ENCODE data around the gene NOM1.
"Not testable (repeated sequence)": the region's sequence is repeated elsewhere in the genome, so short reads cannot be mapped to it uniquely, and the experiment has no call there.

NOM1 gene

DNA sequence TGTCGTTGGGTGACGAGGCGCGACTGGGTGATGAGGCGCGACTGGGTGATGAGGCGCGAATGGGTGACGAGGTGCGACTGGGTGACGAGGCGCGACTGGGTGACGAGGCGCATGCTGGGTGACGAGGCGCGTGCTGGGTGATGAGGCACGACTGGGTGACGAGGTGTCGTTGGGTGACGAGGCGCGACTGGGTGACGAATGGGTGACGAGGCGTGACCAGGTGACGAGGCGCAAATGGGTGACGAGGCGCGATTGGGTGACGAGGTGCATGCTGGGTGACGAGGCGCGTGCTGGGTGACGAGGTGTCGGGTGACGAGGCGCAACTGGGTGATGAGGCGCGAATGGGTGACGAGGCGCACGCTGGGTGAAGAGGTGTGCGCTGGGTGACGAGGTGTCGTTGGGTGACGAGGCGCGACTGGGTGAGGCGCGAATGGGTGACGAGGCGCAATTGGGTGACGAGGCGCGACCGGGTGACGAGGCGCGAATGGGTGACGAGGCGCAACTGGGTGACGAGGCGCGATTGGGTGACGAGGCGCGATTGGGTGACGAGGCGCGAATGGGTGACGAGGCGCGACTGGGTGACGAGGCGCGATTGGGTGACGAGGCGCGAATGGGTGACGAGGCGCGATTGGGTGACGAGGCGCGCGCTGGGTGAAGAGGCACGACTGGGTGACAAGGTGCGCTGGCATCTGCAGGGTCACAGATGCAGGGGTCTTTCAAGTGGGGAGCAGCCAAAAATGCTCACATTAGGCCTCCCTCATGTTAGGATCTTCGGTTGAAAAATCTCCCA, 7.9 kb upstream of the NOM1 start:
- no peak for DNase-seq (ENCODE audit: low read depth in 2 of 2)

DNA sequence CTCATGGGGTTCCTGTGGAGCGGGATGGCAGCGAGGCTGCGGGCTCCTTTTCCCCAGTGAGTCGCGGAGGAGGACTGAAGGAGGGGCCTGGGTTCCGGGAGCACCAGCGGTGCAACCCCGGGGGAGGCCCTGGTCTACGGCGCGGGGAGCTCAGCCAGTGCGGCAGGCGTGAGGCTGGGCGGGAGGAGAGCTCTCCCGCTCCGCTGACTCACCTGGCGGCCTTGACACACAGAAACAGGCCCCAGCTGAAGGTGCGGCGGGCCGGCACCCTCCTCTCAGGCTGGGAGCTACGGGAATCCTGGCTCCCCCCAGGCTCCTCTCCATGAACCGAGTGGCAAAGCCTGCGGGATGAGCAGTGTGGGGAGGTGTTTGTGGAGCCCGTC, 6.8 kb upstream of the NOM1 start:
- no peak for DNase-seq (ENCODE audit: low read depth in 2 of 2)

- no peak for DNase-seq (ENCODE audit: low read depth in 2 of 2)
Observed at GRCh38 chr7:156943091-156944041, 6.1 kb upstream of the NOM1 start.

- no peak for DNase-seq (ENCODE audit: low read depth in 2 of 2)
Observed at GRCh38 chr7:156944876-156945275, 4.6 kb upstream of the NOM1 start.

DNA sequence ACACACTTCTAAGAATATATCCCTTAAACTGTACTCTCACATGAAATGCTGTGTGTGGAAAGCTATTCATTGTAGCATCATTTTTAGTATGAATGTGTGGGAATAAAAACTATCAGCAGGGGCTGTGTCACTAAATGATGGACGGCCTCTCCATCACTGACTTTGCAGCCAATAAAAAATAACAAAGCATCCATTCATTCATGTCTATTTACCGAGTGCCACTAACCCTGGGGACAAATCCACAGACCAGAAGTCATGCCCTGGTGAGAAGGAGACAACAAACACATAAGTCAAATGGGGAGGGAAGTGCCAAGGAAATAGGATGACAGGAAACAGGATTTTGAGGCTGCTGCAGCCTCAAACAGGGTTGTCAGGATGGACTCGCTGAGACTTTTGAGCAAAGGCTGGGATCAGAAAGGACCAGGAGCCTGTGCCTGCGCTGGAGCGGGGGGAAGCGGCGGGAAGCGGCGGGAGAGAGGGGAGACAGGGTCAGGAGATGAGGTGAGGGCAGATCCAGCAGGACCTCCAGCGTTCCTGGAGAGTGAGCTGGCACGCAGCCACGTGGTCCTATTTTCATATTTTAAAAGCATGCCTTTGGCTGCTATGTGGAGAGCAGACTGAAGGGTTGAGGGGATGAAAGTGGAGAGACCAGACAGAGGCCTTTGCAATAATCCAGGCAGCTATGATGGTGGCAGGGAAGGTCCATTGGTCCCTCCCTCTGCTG, 2.2 kb upstream of the NOM1 start:
- no peak for DNase-seq (ENCODE audit: low read depth in 2 of 2)

DNA sequence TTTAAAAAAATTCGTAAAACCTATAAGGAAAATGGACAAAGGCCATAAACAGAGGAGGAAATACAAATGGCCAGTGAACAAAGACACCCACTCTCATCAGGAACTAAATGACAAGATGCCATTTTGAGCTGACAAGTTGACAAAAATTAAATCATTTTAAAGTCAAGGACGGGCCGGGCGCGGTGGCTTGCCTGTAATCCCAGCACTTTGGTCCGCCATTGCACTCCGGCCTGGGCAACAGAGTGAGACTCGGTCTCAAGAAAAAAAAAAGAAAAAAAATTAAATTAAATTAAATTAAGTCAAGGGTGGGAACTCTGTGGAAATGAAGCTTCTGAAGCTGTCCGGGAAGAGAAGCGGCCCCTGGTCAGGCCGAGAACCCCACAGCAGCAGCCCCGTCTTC, 1.2 kb upstream of the NOM1 start:
- no peak for DNase-seq (ENCODE audit: low read depth in 2 of 2)

- DNase-seq (ENCODE audit: low read depth in 2 of 2): no peak
Observed at GRCh38 chr7:156950381-156950858, 908 bp downstream of the NOM1 start.

DNA sequence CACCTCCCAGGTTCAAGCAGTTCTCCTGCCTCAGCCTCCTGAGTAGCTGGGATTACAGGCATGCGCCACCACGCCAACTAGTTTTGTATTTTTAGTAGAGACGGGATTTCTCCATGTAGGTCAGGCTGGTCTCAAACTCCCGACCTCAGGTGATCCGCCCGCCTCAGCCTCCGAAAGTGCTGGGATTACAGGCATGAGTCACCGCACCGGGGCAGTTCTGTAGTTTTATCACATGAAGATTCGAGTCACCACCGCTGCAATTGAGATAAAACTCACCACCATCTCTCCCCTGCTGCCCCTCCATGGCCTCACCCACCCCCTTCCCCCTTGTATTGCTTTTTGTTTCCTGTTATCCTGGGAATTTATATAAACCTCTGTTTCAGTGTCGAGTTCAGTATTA, 3.7 kb downstream of the NOM1 start:
- not testable (repeated sequence) for DNase-seq (ENCODE audit: low read depth in 2 of 2)

DNA sequence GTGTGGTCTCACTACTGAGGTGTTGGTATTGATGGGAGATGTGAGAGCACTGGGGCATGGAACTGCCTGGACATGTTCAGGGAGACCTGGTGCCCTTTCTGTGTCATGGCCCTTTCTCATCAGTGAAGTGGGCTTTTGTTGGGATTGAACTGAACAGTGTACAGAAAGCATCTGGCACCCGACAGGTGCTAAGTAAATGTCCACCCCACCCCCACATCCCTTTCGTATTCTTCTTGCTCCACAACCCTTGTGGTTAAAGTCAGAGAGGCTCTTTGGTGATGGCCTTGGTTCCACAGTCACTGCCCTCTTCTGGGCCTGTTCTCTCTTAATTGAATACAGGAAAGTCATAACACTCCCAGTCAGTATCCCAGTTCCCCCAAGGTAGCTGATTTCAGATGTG, 5.4 kb downstream of the NOM1 start:
- no peak for DNase-seq (ENCODE audit: low read depth in 2 of 2)

DNA sequence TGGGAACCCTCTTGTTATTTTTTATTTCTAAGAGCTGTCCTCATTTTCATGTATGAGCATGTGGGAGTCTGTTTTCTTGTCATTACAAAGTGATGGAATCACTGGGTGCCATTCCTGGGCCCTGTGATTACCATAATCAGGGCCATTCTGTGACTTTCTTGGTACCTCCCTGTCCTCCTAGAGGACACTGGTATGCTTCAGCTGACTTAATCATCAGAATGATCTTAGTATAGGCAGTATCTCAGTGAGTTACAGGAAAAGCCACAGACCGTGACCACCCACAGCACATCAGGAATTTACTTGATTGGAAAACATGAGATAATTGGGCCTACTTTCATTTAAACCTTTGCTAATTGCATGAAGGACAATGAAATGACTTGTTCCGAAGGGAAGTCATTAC, 7.2 kb downstream of the NOM1 start:
- DNase-seq (ENCODE audit: low read depth in 2 of 2): no peak

DNA sequence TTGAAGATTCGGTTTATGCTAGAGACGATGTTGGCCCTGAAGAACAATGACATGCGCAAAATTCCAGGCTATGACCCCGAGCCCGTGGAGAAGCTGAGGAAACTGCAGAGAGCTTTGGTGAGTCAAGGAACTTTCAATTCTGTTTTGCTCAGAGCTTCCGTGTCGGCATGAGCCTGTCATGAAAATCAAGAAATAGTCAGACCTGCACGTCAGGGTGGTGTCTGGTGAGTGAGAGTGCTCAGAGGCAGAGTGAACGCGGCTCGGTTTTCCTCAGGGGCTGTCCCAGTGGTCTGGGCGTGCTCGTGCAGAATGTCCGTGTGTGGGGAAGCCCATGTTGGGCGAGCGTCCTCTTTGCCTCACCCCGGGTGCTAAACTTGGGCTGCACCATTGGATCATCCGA, 12.6 kb downstream of the NOM1 start:
- DNase-seq (ENCODE audit: low read depth in 2 of 2): no peak

- no peak for DNase-seq (ENCODE audit: low read depth in 2 of 2)
Observed at GRCh38 chr7:156962897-156963296, 13.4 kb downstream of the NOM1 start.

- DNase-seq (ENCODE audit: low read depth in 2 of 2): no peak
Observed at GRCh38 chr7:156963472-156963871, 14.0 kb downstream of the NOM1 start.

DNA sequence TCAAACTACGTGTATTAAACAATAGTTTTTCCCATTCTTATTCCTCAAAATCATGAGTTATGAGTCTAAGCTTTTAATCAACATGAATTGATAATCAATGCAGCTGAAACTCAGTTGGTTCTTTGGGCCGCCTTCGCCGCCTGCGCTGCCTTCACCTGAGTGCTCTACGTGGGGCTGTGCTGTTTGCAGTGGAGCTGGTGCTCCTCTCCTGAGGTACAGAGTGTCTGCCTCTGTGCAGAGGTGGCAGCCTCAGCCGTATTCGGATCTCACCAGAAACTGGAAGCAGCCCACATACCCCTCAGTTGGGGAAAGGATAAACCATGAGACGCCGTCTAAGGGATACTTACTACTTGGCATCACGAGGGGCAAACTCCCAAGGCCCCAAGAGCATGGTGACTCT, 15.5 kb downstream of the NOM1 start:
- DNase-seq (ENCODE audit: low read depth in 2 of 2): no peak

DNA sequence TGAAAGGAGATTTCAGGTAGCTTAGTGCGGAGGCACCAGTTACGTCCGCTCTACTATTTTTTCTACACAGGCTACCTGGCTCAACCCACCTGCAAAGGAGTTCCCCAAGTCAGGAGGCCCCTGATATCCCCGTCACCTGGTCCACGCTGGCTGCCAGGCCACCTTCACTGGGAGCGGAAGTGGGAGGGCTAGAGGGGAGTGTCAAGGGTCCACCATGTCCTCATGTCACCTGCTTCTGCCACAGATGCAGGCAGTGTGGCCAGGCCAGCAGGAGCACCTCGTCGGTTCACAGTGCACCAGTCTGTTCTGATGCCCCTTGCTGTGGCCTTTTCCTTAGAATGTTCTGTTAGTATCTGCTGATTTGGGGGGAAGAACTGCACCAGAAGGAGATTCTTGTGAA, 16.9 kb downstream of the NOM1 start:
- no peak for DNase-seq (ENCODE audit: low read depth in 2 of 2)

DNA sequence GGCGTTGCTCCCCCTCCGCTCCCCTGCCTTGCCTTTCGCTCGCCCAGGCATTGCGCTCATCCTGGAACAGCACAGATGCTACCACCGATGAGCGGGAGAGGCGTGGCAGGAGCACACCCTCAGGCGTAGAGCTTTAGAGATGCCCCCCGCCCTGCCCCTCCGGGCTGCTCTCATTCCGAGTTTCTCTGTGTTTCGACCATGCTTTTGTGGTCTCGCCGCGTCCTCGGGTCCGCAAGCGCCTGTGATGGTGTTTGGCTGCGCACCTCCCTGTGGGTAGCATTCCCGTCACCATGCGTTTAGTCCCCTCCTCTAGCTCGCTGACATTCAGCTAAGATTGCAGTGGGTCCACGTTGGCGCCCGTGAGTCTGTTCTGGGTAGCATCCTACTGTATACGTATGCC, 18.7 kb downstream of the NOM1 start:
- no peak for DNase-seq (ENCODE audit: low read depth in 2 of 2)

GRCh38 chr7:156969972-156970420, 20.5 kb downstream of the NOM1 start:
- DNase-seq (ENCODE audit: low read depth in 2 of 2): no peak

- no peak for DNase-seq (ENCODE audit: low read depth in 2 of 2)
Observed at GRCh38 chr7:156975620-156976019, 26.1 kb downstream of the NOM1 start.

GRCh38 chr7:156979007-156979606, 29.6 kb downstream of the NOM1 start:
- DNase-seq (ENCODE audit: low read depth in 2 of 2): no peak

DNA sequence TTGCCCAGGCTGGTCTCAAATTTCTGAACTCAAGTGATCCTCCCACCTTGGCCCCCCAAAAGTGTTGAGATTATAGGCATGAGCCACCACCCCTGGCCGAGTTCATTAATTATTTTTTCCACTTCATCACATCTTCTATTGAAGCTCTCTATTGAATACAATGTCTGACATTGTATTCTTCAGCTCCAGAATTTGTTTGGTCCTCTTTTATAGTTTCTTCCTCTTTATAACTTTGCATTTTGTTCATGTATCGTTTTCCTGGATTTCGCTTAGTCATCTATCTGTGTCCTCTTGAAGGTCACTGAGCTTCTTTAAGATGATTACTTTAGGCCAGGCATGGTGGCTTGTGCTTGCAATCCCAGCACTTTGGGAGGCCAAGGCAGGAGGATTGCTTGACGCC, 30.2 kb downstream of the NOM1 start:
- no peak for DNase-seq (ENCODE audit: low read depth in 2 of 2)

GRCh38 chr7:156984174-156984891, 34.8 kb downstream of the NOM1 start:
- no peak for DNase-seq (ENCODE audit: low read depth in 2 of 2)
